H9 (cell line): ENCODE measurements around the gene ATXN10. TPM values are rescaled to one million over a fixed set of nuclear protein-coding genes. Genes with fewer than 3 reads are reported as not detected.

Source experiments
- DNase-seq: peaks from one replicate; pipeline ENCODE4 v3.0.0-alpha.2; 2017
- H2AFZ ChIP-seq: one replicate; pipeline ENCODE4 v1.6.1; 2013; ENCODE audit warnings: mild to moderate bottlenecking, low read length, control low read depth, moderate library complexity
- H2AK5ac ChIP-seq: 2 replicates; pipeline ENCODE4 v1.6.1; 2013; ENCODE audit warnings: low read length, control low read depth, mixed read lengths; ENCODE audit not compliant: insufficient read length
- H2BK120ac ChIP-seq: one replicate; pipeline ENCODE4 v1.6.1; 2013; ENCODE audit warnings: low read depth, mild to moderate bottlenecking, low read length, control low read depth, inconsistent platforms; ENCODE audit not compliant: poor library complexity, severe bottlenecking
- H2BK12ac ChIP-seq: 2 replicates; pipeline ENCODE4 v1.6.1; 2013; ENCODE audit warnings: low read length, control low read depth, mixed read lengths, low read depth; ENCODE audit not compliant: insufficient read length
- H2BK15ac ChIP-seq: 2 replicates; pipeline ENCODE4 v1.6.1; 2013; ENCODE audit warnings: low read depth, low read length, control low read depth
- H2BK20ac ChIP-seq: one replicate; pipeline ENCODE4 v1.6.1; 2013; ENCODE audit warnings: low read depth, mild to moderate bottlenecking, low read length, control low read depth, inconsistent platforms; ENCODE audit not compliant: poor library complexity, severe bottlenecking
- H2BK5ac ChIP-seq: 2 replicates; pipeline ENCODE4 v1.6.1; 2013; ENCODE audit warnings: low read length, control low read depth, mixed read lengths; ENCODE audit not compliant: insufficient read length
- H3K14ac ChIP-seq: 2 replicates; pipeline ENCODE4 v1.6.1; 2013; ENCODE audit warnings: low read length, control low read depth; ENCODE audit not compliant: insufficient read depth
- H3K18ac ChIP-seq: 2 replicates; pipeline ENCODE4 v1.6.1; 2013; ENCODE audit warnings: low read depth, mild to moderate bottlenecking, mixed read lengths, low read length, control low read depth; ENCODE audit not compliant: insufficient read length
- H3K23ac ChIP-seq: 2 replicates; pipeline ENCODE4 v1.6.1; 2013; ENCODE audit warnings: low read length, control low read depth, mixed read lengths, low read depth; ENCODE audit not compliant: insufficient read length
- H3K23me2 ChIP-seq: 2 replicates; pipeline ENCODE4 v1.6.1; 2013; ENCODE audit warnings: low read depth, mild to moderate bottlenecking, mixed read lengths, low read length, control low read depth; ENCODE audit not compliant: insufficient read length, poor library complexity, severe bottlenecking
- H3K27ac ChIP-seq: 2 replicates; pipeline ENCODE4 v1.5.1; 2013; ENCODE audit warnings: low read length, control low read depth, mixed read lengths, low read depth; ENCODE audit not compliant: insufficient read length
- H3K27me3 ChIP-seq: 2 replicates; pipeline ENCODE4 v1.6.1; 2013; ENCODE audit warnings: low read length, control low read depth, inconsistent platforms; ENCODE audit not compliant: insufficient read depth
- H3K4ac ChIP-seq: 2 replicates; pipeline ENCODE4 v1.6.1; 2013; ENCODE audit warnings: low read depth, mild to moderate bottlenecking, control low read depth, inconsistent platforms, low read length, moderate library complexity
- H3K4me1 ChIP-seq: 2 replicates; pipeline ENCODE4 v1.6.1; 2013; ENCODE audit warnings: low read length, control low read depth, inconsistent platforms; ENCODE audit not compliant: insufficient read depth
- H3K4me2 ChIP-seq: 2 replicates; pipeline ENCODE4 v1.6.1; 2013; ENCODE audit warnings: low read length, control low read depth, mixed read lengths; ENCODE audit not compliant: insufficient read length, insufficient read depth
- H3K56ac ChIP-seq: 2 replicates; pipeline ENCODE4 v1.6.1; 2013; ENCODE audit warnings: low read depth, mild to moderate bottlenecking, mixed read lengths, low read length, control low read depth; ENCODE audit not compliant: insufficient read length
- H3K79me1 ChIP-seq: 2 replicates; pipeline ENCODE4 v1.6.1; 2013; ENCODE audit warnings: low read depth, mild to moderate bottlenecking, moderate library complexity, low read length, control low read depth, inconsistent platforms; ENCODE audit not compliant: insufficient read depth, poor library complexity, severe bottlenecking
- H3K79me2 ChIP-seq: 2 replicates; pipeline ENCODE4 v1.6.1; 2013; ENCODE audit warnings: low read length, control low read depth, inconsistent platforms; ENCODE audit not compliant: insufficient read depth
- H3K9ac ChIP-seq: 2 replicates; pipeline ENCODE4 v1.6.1; 2013; ENCODE audit warnings: low read length, control low read depth, mixed read lengths; ENCODE audit not compliant: insufficient read length; ENCODE audit errors: extremely low read depth
- H3K9me3 ChIP-seq: one replicate; pipeline ENCODE4 v1.6.1; 2013; ENCODE audit warnings: low read depth, low read length, inconsistent platforms; ENCODE audit not compliant: control insufficient read depth
- H3T11ph ChIP-seq: one replicate; pipeline ENCODE4 v1.6.1; 2013; ENCODE audit warnings: mild to moderate bottlenecking, low read length, control low read depth, inconsistent platforms
- H4K20me1 ChIP-seq: one replicate; pipeline ENCODE4 v1.6.1; 2013; ENCODE audit not compliant: control insufficient read depth, insufficient read length, insufficient read depth
- H4K5ac ChIP-seq: 2 replicates; pipeline ENCODE4 v1.6.1; 2013; ENCODE audit warnings: low read depth, mild to moderate bottlenecking, mixed read lengths, low read length, control low read depth; ENCODE audit not compliant: insufficient read length
- H4K8ac ChIP-seq: replicated peaks from 2 replicates; pipeline ENCODE4 v1.6.1; 2013; ENCODE audit warnings: low read length, control low read depth, mixed read lengths, low read depth; ENCODE audit not compliant: insufficient read length
- H4K91ac ChIP-seq: 2 replicates; pipeline ENCODE4 v1.6.1; 2013; ENCODE audit warnings: low read depth, mild to moderate bottlenecking, moderate library complexity, mixed read lengths, low read length, control low read depth; ENCODE audit not compliant: insufficient read length
- H3K27ac Mint-ChIP-seq, 3 experiments: 2 replicates in 2 of 3; 3 replicates in 1 of 3; pipeline ENCODE4 v1.8.0; 2020 to 2021; ENCODE audit warnings: mixed read lengths in 3 of 3, mild to moderate bottlenecking in 1 of 3, moderate library complexity in 1 of 3
- H3K27me3 Mint-ChIP-seq: 2 replicates; pipeline ENCODE4 v1.8.0; 2021; ENCODE audit warnings: low read depth, mild to moderate bottlenecking, moderate library complexity, mixed read lengths
- H3K36me3 Mint-ChIP-seq, 3 experiments: 2 replicates in 2 of 3; 3 replicates in 1 of 3; pipeline ENCODE4 v1.8.0; 2020 to 2021; ENCODE audit warnings: low read depth in 3 of 3, mixed read lengths in 3 of 3; ENCODE audit not compliant: insufficient read depth in 1 of 3
- H3K4me1 Mint-ChIP-seq, 2 experiments: 2 replicates each; pipeline ENCODE4 v1.8.0; 2020; ENCODE audit warnings: mixed read lengths in 2 of 2
- H3K4me3 Mint-ChIP-seq, 2 experiments: 2 replicates in 1 of 2; 3 replicates in 1 of 2; pipeline ENCODE4 v1.8.0; 2020 to 2021; ENCODE audit warnings: mild to moderate bottlenecking in 2 of 2, mixed read lengths in 2 of 2, moderate library complexity in 1 of 2
- H3K9me3 Mint-ChIP-seq, 2 experiments: 2 replicates in 1 of 2; 3 replicates in 1 of 2; pipeline ENCODE4 v1.8.0; 2020; ENCODE audit warnings: mild to moderate bottlenecking in 2 of 2, mixed read lengths in 2 of 2, moderate library complexity in 1 of 2
- WGBS: extraction: QIAGEN DNeasy Blood & Tissue Kit; methylation state at CpG from one replicate; pipeline ENCODE4 v1.1.7; 2013; ENCODE audit warnings: missing lambda C conversion rate, low lambda C conversion rate, mixed read lengths; ENCODE audit not compliant: insufficient read length; ENCODE audit errors: extremely low coverage; 5-methylcytosine and 5-hydroxymethylcytosine counted together
- total RNA-seq: library from RNA; stranded (reverse); gene quantifications from 2 replicates; pipeline ENCODE4 v1.2.1, GENCODE V29; 2021
- TF ChIP-seq, protein P1 (sequence below): fragments of 200-600 bp; sonication (generic); conservative IDR thresholded peaks from 3 replicates; pipeline ENCODE4 v1.8.0; 2021; ENCODE audit warnings: antibody characterized with exemption, mild to moderate bottlenecking

The ATXN10 gene
- total RNA-seq, 1 experiment from 2014 or later = 210 TPM

DNA sequence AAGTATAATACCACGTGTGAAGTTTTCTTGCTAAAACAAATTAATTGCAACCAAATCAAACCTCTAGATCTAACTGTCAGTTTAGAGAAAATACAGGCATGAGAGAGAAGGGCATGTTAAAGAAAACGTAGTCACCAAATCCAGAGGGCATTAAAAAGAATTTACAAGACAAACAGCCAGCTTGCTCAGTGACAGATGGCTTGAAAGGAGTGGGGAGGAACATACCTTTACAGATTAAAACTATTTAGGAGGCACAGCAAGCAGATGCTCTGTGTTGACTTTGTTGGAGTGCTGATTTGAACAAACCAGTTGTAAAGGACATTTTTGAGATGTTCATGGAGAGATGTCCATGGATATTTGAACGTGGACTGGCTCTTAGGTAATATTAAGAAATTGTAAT, 96.9 kb downstream of the ATXN10 start:
- Histone ChIP-seq H2AFZ (no peak overlapping the region), H3K27me3 (no peaks in the 10 kb centered on the region), H3T11ph (no peak overlapping the region), H3K18ac (no peak overlapping the region), H3K9ac (no peak overlapping the region), H3K23me2 (no peaks in the 10 kb centered on the region), H3K4me1 (peaks cover 5% of the 10 kb centered on the region), H3K79me1 (no peaks in the 10 kb centered on the region), H2BK120ac (no peak overlapping the region), H4K20me1 (no peaks in the 10 kb centered on the region), H3K9me3 (no peaks in the 10 kb centered on the region), H3K4me2 (no peak overlapping the region), H3K79me2 (no peaks in the 10 kb centered on the region; the same call in 1 of the 2 replicates), H3K23ac (no peak overlapping the region), H4K91ac (no peak overlapping the region), H2BK15ac (no peak overlapping the region), H3K4ac (no peak overlapping the region), H3K56ac (no peak overlapping the region), H4K8ac (no peak overlapping the region), H2AK5ac (no peak overlapping the region), H2BK5ac (no peak overlapping the region), H3K14ac (no peak overlapping the region), H4K5ac (no peak overlapping the region), H2BK12ac (no peak overlapping the region), H3K27ac (no peak overlapping the region), H2BK20ac (no peak overlapping the region)
- Mint-ChIP-seq H3K4me3 (peak overlapping the region; percentile 4 to 25; a peak in 4 of 5 replicates), H3K36me3 (peaks cover 26 to 40% (median 26%) of the 10 kb centered on the region in 3 experiments), H3K4me1 (peaks cover 59 to 62% of the 10 kb centered on the region in 2 experiments), H3K27me3 (no peaks in the 10 kb centered on the region), H3K27ac (peak overlapping the region in 2 of 3 experiments; percentile 92 to 94; a peak in 5 of 7 replicates), H3K9me3 (peaks cover 7 to 8% of the 10 kb centered on the region in 2 experiments; a peak in 3 of 5 replicates)
- no peak for DNase-seq
- TF ChIP-seq, protein P1, sequence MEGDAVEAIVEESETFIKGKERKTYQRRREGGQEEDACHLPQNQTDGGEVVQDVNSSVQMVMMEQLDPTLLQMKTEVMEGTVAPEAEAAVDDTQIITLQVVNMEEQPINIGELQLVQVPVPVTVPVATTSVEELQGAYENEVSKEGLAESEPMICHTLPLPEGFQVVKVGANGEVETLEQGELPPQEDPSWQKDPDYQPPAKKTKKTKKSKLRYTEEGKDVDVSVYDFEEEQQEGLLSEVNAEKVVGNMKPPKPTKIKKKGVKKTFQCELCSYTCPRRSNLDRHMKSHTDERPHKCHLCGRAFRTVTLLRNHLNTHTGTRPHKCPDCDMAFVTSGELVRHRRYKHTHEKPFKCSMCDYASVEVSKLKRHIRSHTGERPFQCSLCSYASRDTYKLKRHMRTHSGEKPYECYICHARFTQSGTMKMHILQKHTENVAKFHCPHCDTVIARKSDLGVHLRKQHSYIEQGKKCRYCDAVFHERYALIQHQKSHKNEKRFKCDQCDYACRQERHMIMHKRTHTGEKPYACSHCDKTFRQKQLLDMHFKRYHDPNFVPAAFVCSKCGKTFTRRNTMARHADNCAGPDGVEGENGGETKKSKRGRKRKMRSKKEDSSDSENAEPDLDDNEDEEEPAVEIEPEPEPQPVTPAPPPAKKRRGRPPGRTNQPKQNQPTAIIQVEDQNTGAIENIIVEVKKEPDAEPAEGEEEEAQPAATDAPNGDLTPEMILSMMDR = no peak
- no CpG with 5 or more reads among the region's 3 CpGs for WGBS
